GOT3 (cell line): ENCODE data around the gene DOCK3.
A peak's percentile ranks its signal among the peaks of the same experiment; 100 is the strongest.
"Not testable (repeated sequence)": the region's sequence is repeated elsewhere in the genome, so short reads cannot be mapped to it uniquely, and the experiment has no call there.

Experiments
- DNase-seq: peaks from one replicate; lab custom pipeline; 2025; ENCODE audit warnings: mixed read lengths; lab: John Stamatoyannopoulos, UW

DOCK3 gene

GRCh38 chr3:50804376-50804775, 129.6 kb downstream of the DOCK3 start:
- DNase-seq = not testable (repeated sequence)

GRCh38 chr3:50805321-50805720, 130.6 kb downstream of the DOCK3 start:
- DNase-seq = no peak

- DNase-seq = no peak
Measured at GRCh38 chr3:50806031-50806430, 131.3 kb downstream of the DOCK3 start.

GRCh38 chr3:50806806-50807205, 132.1 kb downstream of the DOCK3 start:
- DNase-seq = no peak

- DNase-seq = no peak
Measured at GRCh38 chr3:50807266-50807665, 132.5 kb downstream of the DOCK3 start.

GRCh38 chr3:50811893-50812292, 137.2 kb downstream of the DOCK3 start:
- no peak for DNase-seq

GRCh38 chr3:50815844-50816243, 141.1 kb downstream of the DOCK3 start:
- no peak for DNase-seq

GRCh38 chr3:50816894-50817293, 142.2 kb downstream of the DOCK3 start:
- no peak for DNase-seq

- no peak for DNase-seq
Measured at GRCh38 chr3:50817756-50818529, 143.2 kb downstream of the DOCK3 start.

- no peak for DNase-seq
Measured at GRCh38 chr3:50819882-50820281, 145.2 kb downstream of the DOCK3 start.

- DNase-seq = no peak
Measured at GRCh38 chr3:50825841-50826240, 151.1 kb downstream of the DOCK3 start.

- DNase-seq = no peak
Measured at GRCh38 chr3:50830451-50830850, 155.7 kb downstream of the DOCK3 start.

- not testable (repeated sequence) for DNase-seq
Measured at GRCh38 chr3:50831009-50831408, 156.3 kb downstream of the DOCK3 start.

- no peak for DNase-seq
Measured at GRCh38 chr3:50840983-50841489, 166.3 kb downstream of the DOCK3 start.

GRCh38 chr3:50848308-50848707, 173.6 kb downstream of the DOCK3 start:
- DNase-seq = no peak

- DNase-seq = no peak
Measured at GRCh38 chr3:50850639-50851511, 176.1 kb downstream of the DOCK3 start.

- no peak for DNase-seq
Measured at GRCh38 chr3:50853936-50854335, 179.2 kb downstream of the DOCK3 start.

GRCh38 chr3:50862221-50862620, 187.5 kb downstream of the DOCK3 start:
- DNase-seq = no peak

GRCh38 chr3:50873376-50874157, 198.8 kb downstream of the DOCK3 start:
- no peak for DNase-seq

GRCh38 chr3:50874876-50875275, 200.1 kb downstream of the DOCK3 start:
- not testable (repeated sequence) for DNase-seq

GRCh38 chr3:50876947-50877346, 202.2 kb downstream of the DOCK3 start:
- peak; percentile 23 for DNase-seq

- DNase-seq = not testable (repeated sequence)
Measured at GRCh38 chr3:50882733-50883132, 208.0 kb downstream of the DOCK3 start.
